HepG2 (cell line): ENCODE data around the gene EFCAB13. TPM values are rescaled to one million over a fixed set of nuclear protein-coding genes. Genes with fewer than 3 reads are reported as not detected.

Source experiments
- ATAC-seq: fragments of 200-7000 bp; cut with Tn5 transposase; 3 replicates; pipeline ENCODE4 v1.9.1; 2020; ENCODE audit warnings: mild to moderate bottlenecking, moderate library complexity
- BruUV-seq: library from RNA; stranded (reverse); fragments of 400-500 nt; replicated peaks from 2 replicates; lab custom pipeline; 2021; lab: Mats Ljungman, UMichigan
- CTCF ChIA-PET: fragments of 300-600 bp; formaldehyde crosslinking; extraction: SDS; loops from one replicate; lab custom pipeline; 2021; ENCODE audit warnings: low total read pairs, inconsistent platforms, low intra/inter-chr PET ratio; lab: Yijun Ruan, JAX
- POLR2A ChIA-PET: fragments of 350-600 bp; sonication (Branson Sonifier 250); formaldehyde crosslinking; loops from one replicate; lab custom pipeline; 2020; ENCODE audit warnings: antibody characterized with exemption, inconsistent platforms; lab: Yijun Ruan, JAX
- DNase-seq: peaks from one replicate; pipeline ENCODE4 v3.0.0-alpha.2; 2015; ENCODE audit warnings: low spot score
- FAIRE-seq: peaks from 3 replicates; lab custom pipeline; 2011; peaks lifted over from hg19 to GRCh38; lab: Jason Lieb, UNC
- H2AFZ ChIP-seq: one replicate; pipeline ENCODE4 v1.6.1; 2011; ENCODE audit warnings: low read length, inconsistent platforms
- H3K27ac ChIP-seq: fragments of 300-600 bp; 3 replicates; pipeline ENCODE4 v1.8.0; 2011; ENCODE audit warnings: mixed run types, mild to moderate bottlenecking, mixed read lengths, low read length, inconsistent platforms; ENCODE audit not compliant: insufficient read depth; ENCODE audit errors: extremely low read length
- H3K27me3 ChIP-seq, 2 experiments: fragments of 200-600 bp in 1 of 2; 2 replicates in 1 of 2; 3 replicates in 1 of 2; pipeline versions ENCODE4 v1.6.0 to v1.8.0; 2011; ENCODE audit warnings: low read length in 2 of 2, mild to moderate bottlenecking in 2 of 2, moderate library complexity in 2 of 2, inconsistent platforms in 1 of 2; ENCODE audit not compliant: insufficient read depth in 2 of 2, control insufficient read depth in 1 of 2
- H3K36me3 ChIP-seq, 2 experiments: fragments of 200-600 bp in 1 of 2; replicated peaks in 1 of 2; 2 replicates in 1 of 2; 3 replicates in 1 of 2; pipeline versions ENCODE4 v1.5.1 to v1.8.0; 2011; ENCODE audit warnings: low read length in 2 of 2, inconsistent platforms in 1 of 2; ENCODE audit not compliant: insufficient read depth in 2 of 2, control insufficient read depth in 1 of 2
- H3K4me1 ChIP-seq: 2 replicates; pipeline ENCODE4 v1.5.1; 2012; ENCODE audit warnings: low read length, inconsistent platforms; ENCODE audit not compliant: insufficient read depth
- H3K4me2 ChIP-seq: 2 replicates; pipeline ENCODE4 v1.6.0; 2011; ENCODE audit warnings: low read depth, low read length, inconsistent platforms
- H3K4me3 ChIP-seq, 3 experiments: fragments of 200-600 bp in 1 of 3; sonication (generic), shearing (Covaris generic) in 1 of 3; replicated peaks in 1 of 3; 2 replicates each; pipeline ENCODE4 v1.5.1; 2011 to 2016; ENCODE audit warnings: low read length in 3 of 3, inconsistent platforms in 2 of 3, low read depth in 2 of 3, mild to moderate bottlenecking in 2 of 3, control low read depth in 1 of 3, mixed read lengths in 1 of 3; ENCODE audit not compliant: insufficient read depth in 1 of 3
- H3K79me2 ChIP-seq: one replicate; pipeline ENCODE4 v1.6.1; 2011; ENCODE audit warnings: low read length, inconsistent platforms; ENCODE audit not compliant: insufficient read depth
- H3K9ac ChIP-seq: 2 replicates; pipeline ENCODE4 v1.6.0; 2011; ENCODE audit warnings: mild to moderate bottlenecking, low read depth, low read length, inconsistent platforms; ENCODE audit not compliant: insufficient read depth
- H3K9me3 ChIP-seq: 2 replicates; pipeline ENCODE4 v1.5.1; 2012; ENCODE audit warnings: mild to moderate bottlenecking, low read length
- H4K20me1 ChIP-seq: 2 replicates; pipeline ENCODE4 v1.6.0; 2011; ENCODE audit warnings: inconsistent platforms, mild to moderate bottlenecking, low read length, moderate library complexity; ENCODE audit not compliant: insufficient read depth
- ELK4 ChIP-seq: sonication (generic); formaldehyde crosslinking; IDR thresholded peaks from 2 replicates; pipeline ENCODE4 v1.9.0; 2021; ENCODE audit warnings: missing genetic modification reagents, borderline replicate concordance
- FLYWCH1 ChIP-seq: sonication (generic); formaldehyde crosslinking; IDR thresholded peaks from 2 replicates; pipeline ENCODE4 v1.8.1; 2023; ENCODE audit warnings: mild to moderate bottlenecking, missing genetic modification reagents
- HNRNPK ChIP-seq: fragments of 200-400 bp; formaldehyde crosslinking; IDR thresholded peaks from 2 replicates; pipeline ENCODE4 v1.6.1; 2018; ENCODE audit warnings: low read length, low read depth, moderate library complexity, mild to moderate bottlenecking; ENCODE audit not compliant: poor library complexity, severe bottlenecking
- HNRNPLL ChIP-seq: fragments of 200-400 bp; formaldehyde crosslinking; IDR thresholded peaks from 2 replicates; pipeline ENCODE4 v1.6.1; 2017; ENCODE audit warnings: mild to moderate bottlenecking, low read depth, low read length; ENCODE audit not compliant: poor library complexity, severe bottlenecking
- KLF9 ChIP-seq: IDR thresholded peaks from 2 replicates; pipeline ENCODE4 v1.6.1; 2016; ENCODE audit warnings: low read depth
- PAWR ChIP-seq: sonication (generic); formaldehyde crosslinking; IDR thresholded peaks from 2 replicates; pipeline ENCODE4 v1.4.0; 2020; ENCODE audit warnings: missing genetic modification reagents, mild to moderate bottlenecking, borderline replicate concordance
- SMC3 ChIP-seq: IDR thresholded peaks from 2 replicates; pipeline ENCODE4 v1.6.1; 2011; ENCODE audit warnings: low read length, improper control_type of control experiment
- USF2 ChIP-seq, 2 experiments: sonication (generic) in 1 of 2; formaldehyde crosslinking in 1 of 2; IDR thresholded peaks; 2 replicates each; pipeline versions ENCODE4 v1.5.1 to v1.6.1; 2011 to 2020; ENCODE audit warnings: borderline replicate concordance in 1 of 2, low read depth in 1 of 2, low read length in 1 of 2, mild to moderate bottlenecking in 1 of 2, missing genetic modification reagents in 1 of 2, moderate library complexity in 1 of 2
- ZC3H13 ChIP-seq: sonication (generic); formaldehyde crosslinking; IDR thresholded peaks from 2 replicates; pipeline ENCODE4 v1.8.1; 2023; ENCODE audit warnings: mild to moderate bottlenecking, missing genetic modification reagents, moderate library complexity
- ZFY ChIP-seq: sonication (generic); formaldehyde crosslinking; IDR thresholded peaks from 2 replicates; pipeline ENCODE4 v1.4.0; 2020; ENCODE audit warnings: missing genetic modification reagents
- ZNF10 ChIP-seq: sonication (generic); formaldehyde crosslinking; IDR thresholded peaks from 2 replicates; pipeline ENCODE4 v1.4.0; 2020; ENCODE audit warnings: mild to moderate bottlenecking, low read depth, missing genetic modification reagents, borderline replicate concordance
- ZNF230 ChIP-seq: sonication (generic); formaldehyde crosslinking; IDR thresholded peaks from 2 replicates; pipeline ENCODE4 v1.4.0; 2020; ENCODE audit warnings: mild to moderate bottlenecking, missing genetic modification reagents
- ZNF326 ChIP-seq: sonication (generic); formaldehyde crosslinking; IDR thresholded peaks from 2 replicates; pipeline ENCODE4 v1.4.0; 2020; ENCODE audit warnings: missing genetic modification reagents, borderline replicate concordance
- ZSCAN25 ChIP-seq: sonication (generic); formaldehyde crosslinking; IDR thresholded peaks from 2 replicates; pipeline ENCODE4 v1.8.0; 2022; ENCODE audit warnings: mild to moderate bottlenecking, missing genetic modification reagents
- WGBS: methylation state at CpG from one replicate; pipeline ENCODE4 v1.1.6; 2017; ENCODE audit warnings: low lambda C conversion rate; 5-methylcytosine and 5-hydroxymethylcytosine counted together
- in situ Hi-C: cut with HindIII; loops from 2 replicates; pipeline ENCODE4 v1.10.0; 2017; ENCODE audit warnings: low pct_unique_long_range_greater_than_20kb; ENCODE audit not compliant: extremely low pct_ligation_motif_present
- intact Hi-C: fragments of 100-400 bp; cut with micrococcal nuclease; formaldehyde crosslinking; loops from one replicate; pipeline ENCODE4 v1.10.0; 2022; ENCODE audit not compliant: unreplicated experiment
- polyA plus RNA-seq, 8 experiments: library from polyadenylated mRNA; depleted of rRNA in 3 of 8; stranded (reverse) in 7 of 8; unstranded in 1 of 8; fragments of >200 nt; fragmentation: Illumina TruSeq in 4 of 8; extraction: Trizol in 4 of 8; gene quantifications; 2 replicates each; pipeline versions ENCODE4 v1.2.1 to v1.2.3, GENCODE V29; 2011 to 2016; ENCODE audit warnings: low read depth in 4 of 8, missing spikeins in 1 of 8, mixed read lengths in 1 of 8; ENCODE audit not compliant: insufficient read depth in 1 of 8
- total RNA-seq, 5 experiments: library from RNA; depleted of rRNA; stranded (reverse); fragments of >200 nt; fragmentation: Illumina TruSeq; extraction: Trizol; gene quantifications; 2 replicates each; pipeline ENCODE4 v1.2.3, GENCODE V29; 2016; ENCODE audit warnings: low read depth in 1 of 5

Gene EFCAB13
- total and polyA plus RNA-seq, 2 of the 13 experiments (the other 11 are each of a cell fraction or from before 2014, with no cell fraction given), result 0.22 to 0.71 TPM

GRCh38 chr17:47332287-47332686, 8.5 kb downstream of the EFCAB13 start:
- no peak for ATAC-seq
- BruUV-seq, result no TSS peak
- CTCF ChIA-PET, result no interaction called here
- H3K36me3 ChIP-seq, result no peaks in the 10 kb centered on the region
- H4K20me1 ChIP-seq, result no peaks in the 10 kb centered on the region
- no peaks in the 10 kb centered on the region for H3K27me3 ChIP-seq
- no peak overlapping the region for H2AFZ ChIP-seq
- FAIRE-seq, result no peak
- H3K9me3 ChIP-seq, result no peaks in the 10 kb centered on the region
- peaks cover 11% of the 10 kb centered on the region for H3K4me1 ChIP-seq
- no peak for DNase-seq
- POLR2A ChIA-PET, result no interaction called here
- H3K4me3 ChIP-seq, result no peak overlapping the region
- no peak overlapping the region for H3K27ac ChIP-seq
- no peaks in the 10 kb centered on the region for H3K79me2 ChIP-seq
- TF ChIP-seq FLYWCH1 (CRISPR knock-in tag) (no peak), ELK4 (no peak), HNRNPK (peak; percentile 92), KLF9 (CRISPR knock-in tag) (no peak)
- intact Hi-C loops (no loop called here), in situ Hi-C loops (no loop called here)
- no peak overlapping the region for H3K9ac ChIP-seq
- no peak overlapping the region for H3K4me2 ChIP-seq

GRCh38 chr17:47335101-47335936, 11.6 kb downstream of the EFCAB13 start:
- WGBS, result 93% methylated on average over 4 of the region's 4 CpGs
- no peak overlapping the region for H3K4me2 ChIP-seq
- H3K9me3 ChIP-seq, result no peaks in the 10 kb centered on the region
- ATAC-seq (no peak), DNase-seq (no peak)
- no peaks in the 10 kb centered on the region for H3K27me3 ChIP-seq
- POLR2A ChIA-PET, result no interaction called here
- no TSS peak for BruUV-seq
- H2AFZ ChIP-seq, result no peak overlapping the region
- H3K4me1 ChIP-seq, result peaks cover 2% of the 10 kb centered on the region
- no peaks in the 10 kb centered on the region for H4K20me1 ChIP-seq
- H3K4me3 ChIP-seq, result no peak overlapping the region
- no peak overlapping the region for H3K9ac ChIP-seq
- TF ChIP-seq ZNF230 (CRISPR knock-in tag) (no peak), ZC3H13 (CRISPR knock-in tag) (no peak), ZNF10 (CRISPR knock-in tag) (no peak), HNRNPLL (no peak), PAWR (CRISPR knock-in tag) (no peak), SMC3 (no peak), USF2 (IDR thresholded peaks at IDR 0.05; ENCODE audit: low read depth, low read length) (no peak), USF2 (CRISPR knock-in tag; IDR thresholded peaks at IDR 0.05; ENCODE audit: borderline replicate concordance) (no peak), ZSCAN25 (CRISPR knock-in tag) (no peak), ZFY (CRISPR knock-in tag) (no peak), ZNF326 (CRISPR knock-in tag) (no peak)
- TF ChIP-seq, all 625 proteins: peak for 0
- FAIRE-seq, result no peak
- CTCF ChIA-PET, result no interaction called here
- in situ Hi-C loops, result no loop called here
- intact Hi-C loops, result no loop called here
- Histone ChIP-seq H3K27ac (no peak overlapping the region), H3K79me2 (no peaks in the 10 kb centered on the region), H3K36me3 (no peaks in the 10 kb centered on the region)
